Heart left ventricle (tissue), 16 donors: Measurements from ENCODE around the gene LPCAT1. TPM values are rescaled to one million over a fixed set of nuclear protein-coding genes. Genes with fewer than 3 reads are reported as not detected.

Experiments used
- ATAC-seq, 4 donors: fragments of 200-7000 bp; cut with Tn5 transposase; one replicate each; pipeline ENCODE4 v1.9.1; 2020 to 2022; ENCODE audit warnings: moderate library complexity in 4 of 4, mild to moderate bottlenecking in 3 of 4, moderate number of reproducible peaks in 1 of 4
- DNase-seq, 5 donors: peaks; one replicate each; pipeline ENCODE4 v3.0.0-alpha.2; 2020
- H3K27ac ChIP-seq, 12 donors: fragments of 200-600 bp; sonication (generic) in 4 of 12; one replicate each; pipeline versions ENCODE4 v1.5.0 to v1.8.0; 2016 to 2022; ENCODE audit warnings: mild to moderate bottlenecking in 2 of 12
- H3K27me3 ChIP-seq, 9 donors: fragments of 200-600 bp; sonication (generic) in 2 of 9; one replicate each; pipeline versions ENCODE4 v1.5.1 to v1.8.0; 2016 to 2022; ENCODE audit warnings: mild to moderate bottlenecking in 3 of 9
- H3K36me3 ChIP-seq, 9 donors: fragments of 200-600 bp; sonication (generic) in 2 of 9; one replicate each; pipeline versions ENCODE4 v1.5.0 to v1.8.0; 2018 to 2022; ENCODE audit warnings: mild to moderate bottlenecking in 2 of 9
- H3K4me1 ChIP-seq, 12 donors: fragments of 200-600 bp; sonication (generic) in 4 of 12; one replicate each; pipeline versions ENCODE4 v1.5.0 to v1.8.0; 2016 to 2022; ENCODE audit warnings: mild to moderate bottlenecking in 3 of 12
- H3K4me3 ChIP-seq, 12 donors: fragments of 200-600 bp; sonication (generic) in 4 of 12; one replicate each; pipeline versions ENCODE4 v1.5.0 to v1.8.0; 2017 to 2022; ENCODE audit warnings: mild to moderate bottlenecking in 9 of 12, moderate library complexity in 4 of 12
- H3K9me3 ChIP-seq, 12 donors: fragments of 200-600 bp; sonication (generic) in 4 of 12; one replicate each; pipeline versions ENCODE4 v1.5.0 to v1.8.0; 2016 to 2022; ENCODE audit warnings: mild to moderate bottlenecking in 1 of 12
- CTCF ChIP-seq, 12 donors: fragments of 200-600 bp; sonication (generic) in 4 of 12; IDR thresholded peaks; one replicate each; pipeline versions ENCODE4 v1.5.0 to v1.8.0; 2018 to 2022; ENCODE audit warnings: antibody characterized with exemption in 12 of 12, mild to moderate bottlenecking in 5 of 12
- POLR2A ChIP-seq, 2 donors: fragments of 450-650 bp; IDR thresholded peaks; one replicate each; pipeline ENCODE4 v1.6.1; 2017; ENCODE audit warnings: antibody characterized with exemption in 2 of 2, mild to moderate bottlenecking in 2 of 2, moderate library complexity in 2 of 2
- WGBS, 4 donors: extraction: QIAGEN DNeasy Blood & Tissue Kit in 2 of 4; methylation state at CpG; one replicate each; pipeline versions ENCODE4 v1.1.5 to v1.1.7; 2013 to 2018; 5-methylcytosine and 5-hydroxymethylcytosine counted together
- intact Hi-C, 10 donors: fragments of 100-400 bp; cut with DNase I; formaldehyde crosslinking; loops; one replicate each; pipeline versions ENCODE4 v1.11.1 to v1.14.2; 2022
- polyA plus RNA-seq, 2 donors: library from polyadenylated mRNA; stranded (reverse); fragments of 200-250 nt; gene quantifications; one replicate each; pipeline ENCODE4 v1.2.3, GENCODE V29; 2013
- total RNA-seq, 9 donors: library from RNA; depleted of rRNA in 2 of 9; stranded (reverse); fragments of >200 nt in 2 of 9; fragmentation: NEBNext Ultra II Directional in 3 of 9; extraction: Animal tissue kit (Norgen Biotek cat#: 25700) in 3 of 9; gene quantifications; one replicate each; pipeline versions ENCODE4 v1.1.0 to v1.2.4, GENCODE V29; 2016 to 2023
- donor health status: ischemic (EF 13 %, LVEDD 7.1; RV severe dilation, severe dysfunction).
- donor health status: healthy with polysubstance abuse.
- donor health status: DM: no; HTN: yes; CAD: no.
- donor health status: DM: no; HTN: no; CAD: no.
- donor health status: ischemic (EF 25% LVEDD 6.9; RV normal size, moderate dysfunction).
- donor health status: ischemic (EF 25% LVEDD 5.7; RV mildly dilated, moderate dysfunction).
- donor health status: healthy.
- donor health status: DM: yes; HTN: yes; CAD: no.
- donor health status: ischemic (EF 35%, LVEDD 5.7; RV mildly dilated, moderate dysfunction).
- donor health status: nonischemic (EF 11% LVEDD 7.7; RV severe dilation, severe dysfunction).
- donor health status: DM: yes; HTN: yes; CAD: no.
- donor health status: PGD.
- donor health status: ischemic (EF 29% LVEDD 5.4; RV normal size, mild dysfunction).
- donor health status: nonischemic (EF 23%, LVEDD 6.1; RV moderate dilation, normal function).

Gene LPCAT1
- total and polyA plus RNA-seq, 11 donors = 8.2 to 30.6 (median 9.9) TPM

GRCh38 chr5:1445689-1446601, 77.8 kb downstream of the LPCAT1 start:
- no peak for ATAC-seq
- H3K4me3 ChIP-seq = peak overlapping the region in 8 of 12 donors; percentile 7 to 42 (median 19)

GRCh38 chr5:1445313-1445688, 78.5 kb downstream of the LPCAT1 start, which contains the start of gene SLC6A3:
SLC6A3 (minus strand) TSS chr5:1445440; CDS start chr5:1443197, 2,243 bp downstream.
- Histone ChIP-seq H3K9me3 (peaks cover 0 to 6% (median 0%) of the 10 kb centered on the region in 12 donors), H3K4me1 (peaks cover 0 to 16% (median 5%) of the 10 kb centered on the region in 12 donors), H3K36me3 (no peaks in the 10 kb centered on the region), H3K27me3 (peaks cover 24 to 82% (median 67%) of the 10 kb centered on the region in 9 donors), H3K27ac (no peak within 1 kb of the TSS), H3K4me3 (peak within 1 kb of the TSS in 9 of 12 donors; percentile 7 to 42 (median 20))
- DNase-seq (peak in 1 of 5 donors; percentile 60), ATAC-seq (peak in 2 of 4 donors; percentile 32 to 50)
- WGBS, 4 donors = 0 to 4% (median 1%) methylated on average over 9 to 52 of the region's 52 CpGs
- TF ChIP-seq POLR2A (IDR thresholded peaks at IDR 0.05) (no peak), CTCF (IDR thresholded peaks at IDR 0.05) (no peak)
- intact Hi-C loops = no loop called here

More at GRCh38 chr5:1445689-1446601, 77.8 kb downstream of the LPCAT1 start:
- Histone ChIP-seq H3K36me3 (no peaks in the 10 kb centered on the region), H3K9me3 (peaks cover 0 to under 1% (median 0%) of the 10 kb centered on the region in 12 donors), H3K4me1 (peaks cover 0 to 16% (median 5%) of the 10 kb centered on the region in 12 donors), H3K27me3 (peaks cover 24 to 82% (median 64%) of the 10 kb centered on the region in 9 donors), H3K27ac (no peak overlapping the region)
- no peak for TF ChIP-seq POLR2A (IDR thresholded peaks at IDR 0.05)
- TF ChIP-seq CTCF (IDR thresholded peaks at IDR 0.05) = no peak
- DNase-seq = peak in 1 of 5 donors; percentile 18
- intact Hi-C loops = no loop called here
- WGBS, 4 donors = 1 to 3% (median 3%) methylated on average over 14 to 92 of the region's 92 CpGs

GRCh38 chr5:1444361-1445189, 79.2 kb downstream of the LPCAT1 start:
- Histone ChIP-seq H3K4me1 (peaks cover 0 to 16% (median 5%) of the 10 kb centered on the region in 12 donors), H3K9me3 (peaks cover 0 to 8% (median 0%) of the 10 kb centered on the region in 12 donors), H3K27ac (no peak overlapping the region), H3K27me3 (peaks cover 24 to 86% (median 70%) of the 10 kb centered on the region in 9 donors), H3K36me3 (no peaks in the 10 kb centered on the region), H3K4me3 (peak overlapping the region in 9 of 12 donors; percentile 7 to 42 (median 20))
- WGBS, 4 donors = 7 to 14% (median 10%) methylated on average over 41 to 68 of the region's 68 CpGs
- DNase-seq (peak in 1 of 5 donors; percentile 15), ATAC-seq (no peak)
- intact Hi-C loops = no loop called here
- TF ChIP-seq POLR2A (IDR thresholded peaks at IDR 0.05) = no peak
- TF ChIP-seq CTCF (IDR thresholded peaks at IDR 0.05) = no peak
